GM19240 (cell line): ENCODE measurements around the gene EPB42.
"Not testable (repeated sequence)": the region's sequence is repeated elsewhere in the genome, so short reads cannot be mapped to it uniquely, and the experiment has no call there.

ENCODE experiments used
- DNase-seq: peaks from one replicate; pipeline ENCODE4 v3.0.0; 2011; ENCODE audit warnings: low spot score; ENCODE audit not compliant: insufficient read length

Gene EPB42

GRCh38 chr15:43212299-43212698, 8.5 kb downstream of the EPB42 start:
- DNase-seq, result no peak

- no peak for DNase-seq
These were observed 9.5 kb downstream of the EPB42 start for GRCh38 chr15:43211224-43211735.

- no peak for DNase-seq
These were observed 10.0 kb downstream of the EPB42 start for GRCh38 chr15:43210807-43211206.

GRCh38 chr15:43210172-43210745, 10.6 kb downstream of the EPB42 start:
- DNase-seq, result no peak

GRCh38 chr15:43209059-43209824, 11.6 kb downstream of the EPB42 start:
- DNase-seq, result no peak

- DNase-seq, result no peak
These were observed 12.5 kb downstream of the EPB42 start for GRCh38 chr15:43208052-43209002.

GRCh38 chr15:43207024-43207423, 13.8 kb downstream of the EPB42 start:
- DNase-seq, result no peak

GRCh38 chr15:43206054-43206453, 14.8 kb downstream of the EPB42 start:
- no peak for DNase-seq

- peak; percentile 53 for DNase-seq
These were observed 16.6 kb downstream of the EPB42 start for GRCh38 chr15:43204016-43204901.

- no peak for DNase-seq
These were observed 20.8 kb downstream of the EPB42 start for GRCh38 chr15:43199945-43200488.

- no peak for DNase-seq
These were observed 21.8 kb downstream of the EPB42 start for GRCh38 chr15:43198992-43199391.

- not testable (repeated sequence) for DNase-seq
These were observed 22.3 kb downstream of the EPB42 start for GRCh38 chr15:43198556-43198955.

- not testable (repeated sequence) for DNase-seq
These were observed 23.0 kb downstream of the EPB42 start for GRCh38 chr15:43197773-43198172.

- no peak for DNase-seq
These were observed 23.9 kb downstream of the EPB42 start for GRCh38 chr15:43196760-43197548.

- no peak for DNase-seq
These were observed 26.0 kb downstream of the EPB42 start for GRCh38 chr15:43194795-43195194.

GRCh38 chr15:43193710-43194109, 27.1 kb downstream of the EPB42 start:
- no peak for DNase-seq

GRCh38 chr15:43190178-43190577, 30.6 kb downstream of the EPB42 start:
- no peak for DNase-seq

- no peak for DNase-seq
These were observed 31.5 kb downstream of the EPB42 start for GRCh38 chr15:43189296-43189695.

- no peak for DNase-seq
These were observed 33.2 kb downstream of the EPB42 start for GRCh38 chr15:43187544-43188155.
